Body of pancreas (tissue), 4 donors: ENCODE results near the gene GRB10.

Experiments
- POLR2A ChIP-seq, 3 donors: fragments of 450-650 bp; IDR thresholded peaks; one replicate each; pipeline ENCODE4 v1.6.1; 2016; ENCODE audit warnings: antibody characterized with exemption in 3 of 3, mild to moderate bottlenecking in 2 of 3
- TF ChIP-seq, protein P1 (sequence below), 7 experiments: fragments of 450-650 bp in 4 of 7; fragments of 200-600 bp in 3 of 7; sonication (generic) in 3 of 7; IDR thresholded peaks; one replicate each; pipeline ENCODE4 v1.5.1; 2016 to 2019; ENCODE audit warnings: antibody characterized with exemption in 7 of 7

DNA sequence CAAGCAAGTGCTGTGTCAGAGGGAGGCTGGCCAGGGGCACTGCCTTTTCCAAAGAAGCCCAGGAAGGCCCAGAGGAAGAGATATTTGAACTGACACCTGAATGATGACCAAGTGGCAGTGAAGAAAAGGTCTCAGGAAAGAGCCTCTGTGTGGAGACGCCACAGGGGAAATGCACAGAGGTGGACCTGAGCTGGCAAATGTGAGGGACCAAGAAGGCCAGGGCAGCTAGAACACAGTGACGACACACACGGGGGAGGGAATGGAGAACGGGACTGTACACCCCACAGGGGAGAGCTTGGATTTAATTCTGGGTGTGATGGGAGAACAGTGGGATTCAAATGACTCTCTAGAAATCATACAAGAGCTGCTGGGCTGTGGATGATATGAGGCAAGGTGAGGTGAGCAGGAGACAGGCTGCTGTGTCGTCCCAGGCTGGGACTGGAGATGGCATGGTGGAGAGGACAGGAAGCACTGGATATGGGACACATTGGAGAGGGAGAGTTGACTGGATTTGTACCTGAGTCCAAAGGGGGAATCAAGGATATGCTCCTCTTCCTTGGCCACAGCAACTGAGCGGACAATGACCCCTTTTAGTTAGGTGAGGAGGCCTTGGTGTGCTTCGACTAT lies 133.3 kb downstream of the GRB10 start:
- TF ChIP-seq, protein P1, sequence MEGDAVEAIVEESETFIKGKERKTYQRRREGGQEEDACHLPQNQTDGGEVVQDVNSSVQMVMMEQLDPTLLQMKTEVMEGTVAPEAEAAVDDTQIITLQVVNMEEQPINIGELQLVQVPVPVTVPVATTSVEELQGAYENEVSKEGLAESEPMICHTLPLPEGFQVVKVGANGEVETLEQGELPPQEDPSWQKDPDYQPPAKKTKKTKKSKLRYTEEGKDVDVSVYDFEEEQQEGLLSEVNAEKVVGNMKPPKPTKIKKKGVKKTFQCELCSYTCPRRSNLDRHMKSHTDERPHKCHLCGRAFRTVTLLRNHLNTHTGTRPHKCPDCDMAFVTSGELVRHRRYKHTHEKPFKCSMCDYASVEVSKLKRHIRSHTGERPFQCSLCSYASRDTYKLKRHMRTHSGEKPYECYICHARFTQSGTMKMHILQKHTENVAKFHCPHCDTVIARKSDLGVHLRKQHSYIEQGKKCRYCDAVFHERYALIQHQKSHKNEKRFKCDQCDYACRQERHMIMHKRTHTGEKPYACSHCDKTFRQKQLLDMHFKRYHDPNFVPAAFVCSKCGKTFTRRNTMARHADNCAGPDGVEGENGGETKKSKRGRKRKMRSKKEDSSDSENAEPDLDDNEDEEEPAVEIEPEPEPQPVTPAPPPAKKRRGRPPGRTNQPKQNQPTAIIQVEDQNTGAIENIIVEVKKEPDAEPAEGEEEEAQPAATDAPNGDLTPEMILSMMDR (IDR thresholded peaks at IDR 0.05), result no peak
- no peak for TF ChIP-seq POLR2A (IDR thresholded peaks at IDR 0.05)
